GM18951 (cell line): ENCODE results near the gene CENPP.

Experiments
- POLR2A ChIP-seq: IDR thresholded peaks from 4 replicates; pipeline ENCODE4 v1.6.1; 2011; ENCODE audit warnings: mild to moderate bottlenecking; ENCODE audit not compliant: insufficient read length, insufficient read depth; ENCODE audit errors: extremely low read depth
- in situ Hi-C: fragments of 300-500 bp; cut with MboI; formaldehyde crosslinking; loops from one replicate; pipeline ENCODE4 v1.12.0; 2022; ENCODE audit warnings: low sequenced_read_pairs, mixed read lengths, inconsistent platforms; ENCODE audit not compliant: unreplicated experiment

CENPP gene

GRCh38 chr9:92527832-92528521 is 202.2 kb downstream of the CENPP start:
- TF ChIP-seq POLR2A, result no peak
- in situ Hi-C loops, result no loop called here

- in situ Hi-C loops, result no loop called here
- no peak for TF ChIP-seq POLR2A
Measured at GRCh38 chr9:92528522-92528849, 202.7 kb downstream of the CENPP start.

- no peak for TF ChIP-seq POLR2A
- in situ Hi-C loops, result no loop called here
Measured at GRCh38 chr9:92529124-92529523, 203.4 kb downstream of the CENPP start.

GRCh38 chr9:92530893-92531292 is 205.1 kb downstream of the CENPP start:
- in situ Hi-C loops, result no loop called here
- TF ChIP-seq POLR2A, result no peak

- TF ChIP-seq POLR2A, result no peak
- in situ Hi-C loops, result no loop called here
Measured at GRCh38 chr9:92534204-92534603, 208.5 kb downstream of the CENPP start.

GRCh38 chr9:92534674-92535073 is 208.9 kb downstream of the CENPP start:
- TF ChIP-seq POLR2A, result no peak
- in situ Hi-C loops, result no loop called here

- in situ Hi-C loops, result no loop called here
Measured at GRCh38 chr9:92535940-92536850, 210.4 kb downstream of the CENPP start, which contains the start of gene ECM2. TSS of gene ECM2 (minus strand) at chr9:92535990. CDS start at chr9:92522866, 13,124 bp downstream.

GRCh38 chr9:92538541-92538940 is 212.8 kb downstream of the CENPP start:
- in situ Hi-C loops, result no loop called here

More at GRCh38 chr9:92535940-92536850, 210.4 kb downstream of the CENPP start, which contains the start of gene ECM2:
- no peak for TF ChIP-seq POLR2A

DNA sequence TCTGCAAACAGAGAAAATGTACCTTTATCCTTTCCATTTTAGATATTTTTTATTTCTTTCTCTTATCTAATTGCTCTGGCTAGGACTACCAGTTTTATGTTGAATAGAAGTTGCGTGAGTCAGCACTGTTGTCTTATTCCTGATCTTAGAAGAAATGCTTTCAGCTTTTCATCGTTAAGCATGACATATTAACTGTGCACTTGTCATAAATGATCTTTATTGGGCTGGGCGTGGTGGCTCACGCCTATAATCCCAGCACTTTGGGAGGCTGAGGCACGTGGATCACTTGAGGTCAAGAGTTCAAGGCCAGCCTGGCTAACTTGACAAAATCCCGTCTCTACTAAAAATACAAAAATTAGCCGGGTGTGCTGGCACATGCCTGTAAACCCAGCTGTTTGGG is 218.2 kb downstream of the CENPP start:
- in situ Hi-C loops, result no loop called here
- no peak for TF ChIP-seq POLR2A

More at GRCh38 chr9:92538541-92538940, 212.8 kb downstream of the CENPP start:
- TF ChIP-seq POLR2A, result no peak

DNA sequence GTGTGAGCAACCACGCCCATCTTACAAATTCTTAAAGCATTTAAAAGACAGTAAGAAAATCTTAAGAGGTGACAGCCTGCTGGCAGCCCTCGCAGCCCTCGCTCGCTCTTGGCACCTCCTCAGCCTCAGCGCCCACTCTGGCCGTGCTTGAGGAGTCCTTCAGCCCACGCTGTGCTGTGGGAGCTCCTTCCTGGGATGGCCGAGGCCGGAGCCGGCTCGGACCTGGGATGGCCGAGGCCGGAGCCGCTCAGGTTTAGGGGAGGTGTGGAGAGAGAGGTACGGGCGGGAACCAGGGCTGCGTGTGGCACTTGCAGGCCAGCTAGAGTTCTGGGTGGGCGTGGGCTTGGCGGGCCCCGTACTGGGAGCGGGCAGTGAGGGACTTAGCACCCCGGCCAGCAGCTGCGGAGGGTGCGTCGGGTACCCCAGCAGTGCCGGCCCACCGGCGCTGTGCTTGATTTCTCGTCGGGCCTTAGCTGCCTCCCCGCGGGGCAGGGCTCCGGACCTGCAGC is 219.3 kb downstream of the CENPP start:
- no peak for TF ChIP-seq POLR2A
- in situ Hi-C loops, result no loop called here

GRCh38 chr9:92547356-92547755 is 221.6 kb downstream of the CENPP start:
- no peak for TF ChIP-seq POLR2A
- in situ Hi-C loops, result no loop called here

GRCh38 chr9:92550765-92551164 is 225.0 kb downstream of the CENPP start:
- no peak for TF ChIP-seq POLR2A
- in situ Hi-C loops, result no loop called here

GRCh38 chr9:92558612-92559374 is 233.0 kb downstream of the CENPP start:
- TF ChIP-seq POLR2A, result no peak
- in situ Hi-C loops, result no loop called here
